PFSK-1 (cell line): ENCODE results near the gene KSR1.

Source experiments
- POLR2AphosphoS5 ChIP-seq: IDR thresholded peaks from 2 replicates; pipeline ENCODE4 v1.6.1; 2012; ENCODE audit warnings: low read depth, mild to moderate bottlenecking, control low read depth, low read length, moderate library complexity
- SIN3A ChIP-seq: IDR thresholded peaks from 2 replicates; pipeline ENCODE4 v1.6.1; 2012; ENCODE audit warnings: mild to moderate bottlenecking, low read length, moderate library complexity, borderline replicate concordance; ENCODE audit not compliant: insufficient read depth
- TAF1 ChIP-seq: IDR thresholded peaks from 2 replicates; pipeline ENCODE4 v1.6.1; 2012; ENCODE audit warnings: low read length, control low read depth, borderline replicate concordance; ENCODE audit not compliant: insufficient read depth
- TF ChIP-seq, protein P1 (sequence below), 2 experiments: IDR thresholded peaks; 2 replicates each; pipeline versions ENCODE4 v1.6.1 to v1.8.0; 2011 to 2012; ENCODE audit warnings: low read depth in 2 of 2, low read length in 2 of 2, control low read depth in 1 of 2, inconsistent platforms in 1 of 2, mild to moderate bottlenecking in 1 of 2, moderate library complexity in 1 of 2; ENCODE audit not compliant: insufficient read depth in 1 of 2

- TF ChIP-seq TAF1 (no peak), POLR2AphosphoS5 (no peak), SIN3A (no peak)
- TF ChIP-seq, protein P1, sequence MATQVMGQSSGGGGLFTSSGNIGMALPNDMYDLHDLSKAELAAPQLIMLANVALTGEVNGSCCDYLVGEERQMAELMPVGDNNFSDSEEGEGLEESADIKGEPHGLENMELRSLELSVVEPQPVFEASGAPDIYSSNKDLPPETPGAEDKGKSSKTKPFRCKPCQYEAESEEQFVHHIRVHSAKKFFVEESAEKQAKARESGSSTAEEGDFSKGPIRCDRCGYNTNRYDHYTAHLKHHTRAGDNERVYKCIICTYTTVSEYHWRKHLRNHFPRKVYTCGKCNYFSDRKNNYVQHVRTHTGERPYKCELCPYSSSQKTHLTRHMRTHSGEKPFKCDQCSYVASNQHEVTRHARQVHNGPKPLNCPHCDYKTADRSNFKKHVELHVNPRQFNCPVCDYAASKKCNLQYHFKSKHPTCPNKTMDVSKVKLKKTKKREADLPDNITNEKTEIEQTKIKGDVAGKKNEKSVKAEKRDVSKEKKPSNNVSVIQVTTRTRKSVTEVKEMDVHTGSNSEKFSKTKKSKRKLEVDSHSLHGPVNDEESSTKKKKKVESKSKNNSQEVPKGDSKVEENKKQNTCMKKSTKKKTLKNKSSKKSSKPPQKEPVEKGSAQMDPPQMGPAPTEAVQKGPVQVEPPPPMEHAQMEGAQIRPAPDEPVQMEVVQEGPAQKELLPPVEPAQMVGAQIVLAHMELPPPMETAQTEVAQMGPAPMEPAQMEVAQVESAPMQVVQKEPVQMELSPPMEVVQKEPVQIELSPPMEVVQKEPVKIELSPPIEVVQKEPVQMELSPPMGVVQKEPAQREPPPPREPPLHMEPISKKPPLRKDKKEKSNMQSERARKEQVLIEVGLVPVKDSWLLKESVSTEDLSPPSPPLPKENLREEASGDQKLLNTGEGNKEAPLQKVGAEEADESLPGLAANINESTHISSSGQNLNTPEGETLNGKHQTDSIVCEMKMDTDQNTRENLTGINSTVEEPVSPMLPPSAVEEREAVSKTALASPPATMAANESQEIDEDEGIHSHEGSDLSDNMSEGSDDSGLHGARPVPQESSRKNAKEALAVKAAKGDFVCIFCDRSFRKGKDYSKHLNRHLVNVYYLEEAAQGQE (IDR thresholded peaks at IDR 0.05; ENCODE audit: insufficient read depth in 1 of 2, low read depth in 2 of 2, low read length in 2 of 2), result no peak
These were observed 10.3 kb upstream of the KSR1 start for GRCh38 chr17:27445971-27446370.
